ENCODE measurements around the gene PRUNE2.

GRCh38 chr9:76634356-76635054 lies 271.4 kb downstream of the PRUNE2 start:
- TF ChIP-seq CTCF (IDR thresholded peaks at IDR 0.05) (no peak), POLR2A (IDR thresholded peaks at IDR 0.05) (no peak)
